HG03460 (cell line): ENCODE data around the gene WFDC2.
A peak's percentile ranks its signal among the peaks of the same experiment; 100 is the strongest.
"Not testable (repeated sequence)": the region's sequence is repeated elsewhere in the genome, so short reads cannot be mapped to it uniquely, and the experiment has no call there.

ENCODE experiments used
- ATAC-seq: cut with Tn5 transposase; IDR thresholded peaks from one replicate; pipeline ENCODE4 v1.9.1; 2021; ENCODE audit not compliant: unreplicated experiment

WFDC2 gene

DNA sequence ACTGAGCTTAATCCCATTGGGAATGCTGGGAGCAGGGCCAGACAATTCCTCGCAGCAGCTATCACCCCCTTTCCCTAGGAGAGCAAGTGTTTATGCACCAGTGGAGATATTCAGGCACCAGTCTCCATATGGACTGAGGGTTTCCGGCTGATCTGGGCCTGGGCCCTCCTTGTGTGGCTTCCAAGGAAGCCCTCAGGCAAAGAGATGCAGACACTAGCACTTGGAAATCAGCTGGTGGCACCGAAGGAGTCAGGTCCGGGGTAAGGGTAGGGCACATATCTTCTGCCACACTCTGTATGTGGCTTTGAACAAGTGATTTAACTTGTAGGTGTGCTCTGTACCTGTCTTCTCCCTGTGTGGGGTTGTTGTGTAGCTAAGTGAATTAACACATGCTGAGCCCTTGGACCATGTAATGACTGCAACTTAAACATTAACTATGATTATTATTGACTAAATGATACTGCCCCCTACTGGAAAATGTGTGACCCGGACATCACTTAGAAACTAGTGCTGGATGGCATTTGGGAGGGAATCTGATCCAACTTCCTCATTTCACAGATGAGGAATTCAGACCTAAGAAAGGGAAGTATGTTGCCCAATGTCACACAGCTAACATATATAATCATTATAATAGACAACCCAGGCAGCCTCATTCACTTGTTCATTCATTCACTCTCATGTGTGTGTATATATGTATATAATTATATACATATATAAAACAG, 19.3 kb upstream of the WFDC2 start:
- ATAC-seq = no peak

DNA sequence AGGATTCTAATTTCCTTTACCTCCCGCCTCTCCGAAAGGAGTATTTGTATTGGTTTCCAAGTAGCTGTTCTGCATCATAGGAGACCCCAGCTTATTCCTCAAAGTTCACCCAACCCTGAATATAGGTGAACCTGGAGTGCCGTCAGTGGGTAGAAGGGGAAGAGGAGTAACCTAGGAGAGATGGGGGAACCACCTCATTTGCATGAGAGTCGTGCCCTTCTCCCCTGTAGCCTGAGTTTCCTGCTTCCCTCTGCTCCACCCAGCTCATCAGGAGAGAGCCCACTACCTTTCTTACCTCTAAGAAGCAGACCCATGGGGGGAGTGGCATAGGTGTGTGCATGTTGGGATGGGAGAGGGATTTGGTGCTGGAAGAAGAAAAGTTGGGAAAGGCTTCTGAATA, 17.3 kb upstream of the WFDC2 start:
- ATAC-seq = no peak

DNA sequence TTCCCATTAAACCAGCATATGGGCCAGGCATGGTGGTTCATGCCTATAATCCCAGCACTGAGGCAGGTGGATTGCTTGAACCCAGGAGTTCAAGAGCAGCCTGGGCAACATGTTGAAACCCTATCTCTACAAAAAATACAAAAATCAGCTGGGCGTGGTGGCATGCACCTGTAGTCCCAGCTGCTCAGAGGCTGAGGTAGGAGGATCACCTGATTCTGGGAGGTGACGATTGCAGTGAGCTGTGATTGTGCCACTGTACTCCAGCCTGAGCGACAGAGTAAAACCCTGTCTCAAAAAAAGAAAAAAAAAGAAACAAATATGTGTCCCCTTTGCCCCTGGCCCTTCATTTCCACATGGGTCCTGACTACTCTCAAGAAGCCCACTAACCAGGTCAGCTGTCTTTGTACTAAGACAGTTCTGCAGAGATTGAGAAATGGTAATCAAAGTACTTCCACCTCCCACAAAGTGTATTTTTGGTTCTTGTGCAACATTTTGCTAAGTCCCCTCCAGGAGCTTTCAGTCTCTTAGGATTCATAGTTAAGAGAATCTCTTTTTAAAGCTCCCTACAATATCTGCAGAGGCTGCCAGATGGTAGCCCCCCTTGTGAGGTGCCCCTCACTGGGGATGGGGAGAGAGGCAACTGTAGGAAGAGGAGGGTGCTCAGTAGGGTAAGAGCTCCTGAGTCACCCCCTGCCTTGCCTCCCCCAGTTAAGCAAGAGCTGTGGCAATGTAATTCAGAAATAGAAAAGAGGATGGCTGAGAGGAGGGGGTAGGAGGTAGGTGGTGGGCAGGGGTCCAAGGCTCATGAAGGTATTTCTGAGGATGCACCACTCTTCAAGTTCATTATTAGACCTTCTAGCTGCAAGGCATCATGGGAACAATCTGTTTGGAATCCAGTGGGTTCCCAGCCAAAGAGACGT, 16.5 kb upstream of the WFDC2 start:
- no peak for ATAC-seq

DNA sequence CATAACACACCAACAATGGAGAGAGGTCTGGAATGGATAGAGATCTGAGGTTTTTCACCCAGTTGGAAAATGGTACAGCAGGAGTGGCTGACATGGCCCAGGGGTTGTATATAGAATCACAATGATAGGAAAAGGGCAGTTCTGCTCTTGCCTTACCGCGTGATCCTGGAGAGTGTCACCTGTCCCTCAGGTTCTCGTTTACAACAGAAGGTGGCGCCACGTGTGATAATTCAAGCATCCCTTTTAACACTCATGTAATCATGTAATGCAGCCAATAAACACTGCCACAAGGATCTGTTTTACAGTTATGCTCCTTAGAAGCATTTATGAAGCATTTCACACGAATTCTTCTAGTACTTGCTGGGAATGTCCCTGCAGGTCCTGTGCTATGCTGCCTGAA, 12.9 kb upstream of the WFDC2 start:
- no peak for ATAC-seq

DNA sequence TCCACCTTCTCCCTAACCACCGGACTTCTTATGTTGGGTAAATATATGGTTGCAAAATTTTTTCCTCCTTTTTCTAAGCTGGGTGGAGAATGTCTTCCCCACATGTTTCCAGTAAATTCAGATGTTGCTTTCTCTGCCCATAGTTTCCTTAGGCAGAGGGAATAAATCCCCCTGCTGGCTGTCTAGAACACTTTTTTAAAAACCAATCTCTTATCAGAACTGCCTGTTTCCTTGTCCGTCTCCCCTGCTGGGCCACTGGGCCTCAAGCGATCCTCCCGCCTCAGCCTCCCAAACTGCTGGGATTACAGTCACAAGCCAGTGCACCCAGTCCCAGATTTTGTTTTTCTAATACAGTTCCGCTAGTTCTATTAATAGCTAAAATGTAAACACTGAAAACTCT, 9.9 kb upstream of the WFDC2 start:
- no peak for ATAC-seq

GRCh38 chr20:45461225-45461624, 8.3 kb upstream of the WFDC2 start:
- ATAC-seq = no peak

DNA sequence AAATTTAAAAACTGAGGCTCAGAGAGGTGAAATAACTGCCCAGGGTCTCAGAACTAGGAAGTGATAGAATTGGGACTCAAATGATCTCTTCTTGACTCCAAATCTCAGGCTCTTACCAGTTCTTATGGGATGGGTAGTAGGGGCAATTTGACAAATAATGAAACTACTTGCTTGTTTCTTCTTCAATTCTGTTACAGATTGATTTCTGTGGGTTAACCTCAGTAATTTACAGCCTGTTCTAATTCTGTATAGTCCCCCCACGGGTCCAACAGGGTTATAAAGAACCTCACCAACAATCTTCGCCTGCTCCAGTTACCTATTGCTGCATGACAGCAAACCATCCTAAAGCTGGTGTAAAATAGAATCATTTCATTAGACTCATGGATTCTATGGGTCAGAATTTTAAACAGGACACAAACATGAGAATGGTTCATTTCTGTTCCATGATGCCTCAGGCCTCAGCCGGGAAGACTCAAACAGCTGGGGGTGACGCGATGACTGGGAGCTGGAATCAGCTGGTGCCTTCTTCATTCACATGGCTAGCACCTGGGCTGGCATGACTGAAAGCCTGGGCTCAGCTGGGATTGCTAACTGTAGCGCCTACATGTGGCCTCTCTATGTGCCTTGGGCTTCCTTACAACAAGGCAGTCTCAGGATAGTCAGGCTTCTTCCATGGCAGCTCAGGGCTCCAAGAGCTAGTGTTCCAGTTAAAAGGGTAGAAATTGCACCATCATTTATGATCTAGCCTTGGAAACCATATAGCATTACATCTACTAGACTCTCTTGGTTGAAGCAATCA, 6.6 kb upstream of the WFDC2 start:
- no peak for ATAC-seq

- ATAC-seq = no peak
These were observed 5.8 kb upstream of the WFDC2 start for GRCh38 chr20:45463709-45464108.

- no peak for ATAC-seq
These were observed 3.9 kb upstream of the WFDC2 start for GRCh38 chr20:45465491-45466266.

GRCh38 chr20:45467172-45467571, 2.4 kb upstream of the WFDC2 start:
- ATAC-seq = no peak

GRCh38 chr20:45467861-45468260, 1.7 kb upstream of the WFDC2 start:
- no peak for ATAC-seq

DNA sequence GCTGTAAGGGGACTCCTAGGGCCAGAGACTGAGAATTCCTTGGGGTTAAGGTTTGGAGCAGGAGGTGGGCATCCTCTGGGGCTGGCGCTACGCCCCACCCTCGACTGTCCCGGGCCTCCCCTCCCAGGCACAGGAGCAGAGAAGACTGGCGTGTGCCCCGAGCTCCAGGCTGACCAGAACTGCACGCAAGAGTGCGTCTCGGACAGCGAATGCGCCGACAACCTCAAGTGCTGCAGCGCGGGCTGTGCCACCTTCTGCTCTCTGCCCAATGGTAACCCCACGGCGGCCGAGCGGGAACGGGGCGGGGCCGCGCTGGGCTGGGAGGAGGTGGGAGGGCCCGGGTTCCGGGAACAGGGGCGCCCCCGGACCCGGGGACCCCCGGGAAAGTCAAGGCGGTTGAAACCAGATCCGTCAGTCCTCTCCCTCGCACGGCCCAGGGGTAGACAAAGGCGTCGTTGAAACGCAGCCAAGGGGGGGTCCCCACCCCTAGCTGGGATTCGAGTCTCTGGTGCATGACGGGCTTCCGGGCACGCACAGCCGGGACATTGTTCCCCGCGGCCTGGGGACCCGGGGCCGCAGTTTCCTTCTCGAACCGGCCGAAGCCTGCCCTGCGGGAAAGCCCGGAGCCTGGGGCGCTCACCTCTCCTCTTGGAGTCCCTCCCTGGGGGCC, 844 bp downstream of the WFDC2 start:
- ATAC-seq = peak; percentile 59

GRCh38 chr20:45470937-45471336, 1.4 kb downstream of the WFDC2 start:
- ATAC-seq = peak; percentile 22

- ATAC-seq = not testable (repeated sequence)
These were observed 2.7 kb downstream of the WFDC2 start for GRCh38 chr20:45472286-45472685.

GRCh38 chr20:45477530-45478148, 8.1 kb downstream of the WFDC2 start:
- ATAC-seq = not testable (repeated sequence)

DNA sequence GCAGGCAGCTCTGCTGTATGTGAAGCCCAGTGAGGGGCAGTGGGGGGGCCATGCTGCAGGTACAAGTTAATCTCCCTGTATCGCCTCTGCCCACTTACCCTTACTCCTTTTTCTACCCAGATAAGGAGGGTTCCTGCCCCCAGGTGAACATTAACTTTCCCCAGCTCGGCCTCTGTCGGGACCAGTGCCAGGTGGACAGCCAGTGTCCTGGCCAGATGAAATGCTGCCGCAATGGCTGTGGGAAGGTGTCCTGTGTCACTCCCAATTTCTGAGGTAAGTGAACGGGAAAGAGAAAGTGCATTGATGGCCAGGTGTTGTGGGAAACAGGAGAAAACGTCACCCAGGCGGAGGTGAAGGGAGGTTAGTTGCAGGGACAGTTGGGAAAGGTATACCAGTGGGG, 10.3 kb downstream of the WFDC2 start:
- ATAC-seq = no peak

- no peak for ATAC-seq
These were observed 15.1 kb downstream of the WFDC2 start for GRCh38 chr20:45484676-45485075.

- no peak for ATAC-seq
These were observed 15.8 kb downstream of the WFDC2 start for GRCh38 chr20:45485388-45485787.

GRCh38 chr20:45487231-45487635, 17.7 kb downstream of the WFDC2 start:
- ATAC-seq = no peak

- ATAC-seq = no peak
These were observed 19.6 kb downstream of the WFDC2 start for GRCh38 chr20:45489083-45489531.
